ENCODE measurements around the gene ACOX3.

- TF ChIP-seq, protein P1, sequence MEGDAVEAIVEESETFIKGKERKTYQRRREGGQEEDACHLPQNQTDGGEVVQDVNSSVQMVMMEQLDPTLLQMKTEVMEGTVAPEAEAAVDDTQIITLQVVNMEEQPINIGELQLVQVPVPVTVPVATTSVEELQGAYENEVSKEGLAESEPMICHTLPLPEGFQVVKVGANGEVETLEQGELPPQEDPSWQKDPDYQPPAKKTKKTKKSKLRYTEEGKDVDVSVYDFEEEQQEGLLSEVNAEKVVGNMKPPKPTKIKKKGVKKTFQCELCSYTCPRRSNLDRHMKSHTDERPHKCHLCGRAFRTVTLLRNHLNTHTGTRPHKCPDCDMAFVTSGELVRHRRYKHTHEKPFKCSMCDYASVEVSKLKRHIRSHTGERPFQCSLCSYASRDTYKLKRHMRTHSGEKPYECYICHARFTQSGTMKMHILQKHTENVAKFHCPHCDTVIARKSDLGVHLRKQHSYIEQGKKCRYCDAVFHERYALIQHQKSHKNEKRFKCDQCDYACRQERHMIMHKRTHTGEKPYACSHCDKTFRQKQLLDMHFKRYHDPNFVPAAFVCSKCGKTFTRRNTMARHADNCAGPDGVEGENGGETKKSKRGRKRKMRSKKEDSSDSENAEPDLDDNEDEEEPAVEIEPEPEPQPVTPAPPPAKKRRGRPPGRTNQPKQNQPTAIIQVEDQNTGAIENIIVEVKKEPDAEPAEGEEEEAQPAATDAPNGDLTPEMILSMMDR (conservative IDR thresholded peaks at IDR 0.05) = no peak
- TF ChIP-seq ZFX (IDR thresholded peaks at IDR 0.05) = no peak
These were observed 39.7 kb upstream of the ACOX3 start for GRCh38 chr4:8480221-8480620.
